Coronary artery (tissue), 2 donors: Measurements from ENCODE around the gene PREP.
"Not testable (repeated sequence)": the region's sequence is repeated elsewhere in the genome, so short reads cannot be mapped to it uniquely, and the experiment has no call there.

Source experiments
- DNase-seq: peaks from one replicate; pipeline ENCODE4 v3.0.0-alpha.2; 2017; ENCODE audit warnings: low spot score
- H3K27ac ChIP-seq, 2 donors: fragments of 200-600 bp; sonication (generic); one replicate each; pipeline ENCODE4 v1.5.1; 2016 to 2019
- H3K4me3 ChIP-seq: fragments of 200-600 bp; sonication (generic); 2 replicates; pipeline ENCODE4 v1.5.1; 2016; ENCODE audit warnings: mild to moderate bottlenecking, moderate library complexity
- TF ChIP-seq, protein P1 (sequence below): fragments of 200-600 bp; sonication (generic); IDR thresholded peaks from one replicate; pipeline ENCODE4 v1.5.1; 2019; ENCODE audit warnings: antibody characterized with exemption

Gene PREP

DNA sequence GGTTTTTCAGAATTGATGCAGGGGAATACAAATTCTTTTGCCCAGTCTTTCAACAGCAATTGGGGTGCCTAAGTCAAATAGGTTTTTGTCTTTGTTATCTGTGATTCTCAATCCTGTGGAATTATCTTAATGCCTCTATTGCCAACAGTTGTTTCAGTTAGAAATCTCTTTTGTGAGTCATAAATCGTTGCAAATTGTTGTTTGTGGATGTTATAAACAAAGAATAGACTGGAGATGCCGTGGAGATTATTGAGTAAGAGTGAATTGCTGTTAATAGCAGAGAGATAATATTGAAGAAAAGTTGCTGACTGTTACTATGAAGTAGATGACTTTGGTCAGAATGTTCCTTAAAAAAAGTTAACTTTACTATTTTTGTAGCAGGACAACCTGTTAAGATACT is 159.4 kb downstream of the PREP start:
- TF ChIP-seq, protein P1, sequence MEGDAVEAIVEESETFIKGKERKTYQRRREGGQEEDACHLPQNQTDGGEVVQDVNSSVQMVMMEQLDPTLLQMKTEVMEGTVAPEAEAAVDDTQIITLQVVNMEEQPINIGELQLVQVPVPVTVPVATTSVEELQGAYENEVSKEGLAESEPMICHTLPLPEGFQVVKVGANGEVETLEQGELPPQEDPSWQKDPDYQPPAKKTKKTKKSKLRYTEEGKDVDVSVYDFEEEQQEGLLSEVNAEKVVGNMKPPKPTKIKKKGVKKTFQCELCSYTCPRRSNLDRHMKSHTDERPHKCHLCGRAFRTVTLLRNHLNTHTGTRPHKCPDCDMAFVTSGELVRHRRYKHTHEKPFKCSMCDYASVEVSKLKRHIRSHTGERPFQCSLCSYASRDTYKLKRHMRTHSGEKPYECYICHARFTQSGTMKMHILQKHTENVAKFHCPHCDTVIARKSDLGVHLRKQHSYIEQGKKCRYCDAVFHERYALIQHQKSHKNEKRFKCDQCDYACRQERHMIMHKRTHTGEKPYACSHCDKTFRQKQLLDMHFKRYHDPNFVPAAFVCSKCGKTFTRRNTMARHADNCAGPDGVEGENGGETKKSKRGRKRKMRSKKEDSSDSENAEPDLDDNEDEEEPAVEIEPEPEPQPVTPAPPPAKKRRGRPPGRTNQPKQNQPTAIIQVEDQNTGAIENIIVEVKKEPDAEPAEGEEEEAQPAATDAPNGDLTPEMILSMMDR = no peak
- no peak overlapping the region for H3K27ac ChIP-seq
- no peak overlapping the region for H3K4me3 ChIP-seq
- DNase-seq = no peak

DNA sequence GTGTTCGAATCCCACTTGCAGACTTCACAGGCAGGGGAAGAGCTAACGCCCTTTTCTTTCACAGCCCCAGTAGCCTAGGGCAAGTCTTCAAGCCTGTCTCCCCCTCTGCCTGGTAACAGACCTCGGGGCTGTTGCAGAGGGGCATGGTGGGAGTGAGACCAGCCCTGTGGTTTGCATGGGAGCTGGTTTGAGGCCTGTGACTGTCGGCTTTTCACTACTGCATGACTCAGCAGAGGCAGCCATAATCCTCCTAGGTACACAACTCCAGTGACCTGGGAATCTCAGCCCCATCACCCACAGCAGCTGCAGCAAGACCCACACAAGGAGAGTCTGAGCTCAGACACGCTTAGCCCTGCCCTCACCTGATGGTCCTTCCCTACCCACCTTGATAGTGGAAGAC is 167.7 kb downstream of the PREP start:
- DNase-seq = no peak
- no peak overlapping the region for H3K4me3 ChIP-seq
- TF ChIP-seq, protein P1 = no peak
- H3K27ac ChIP-seq = no peak overlapping the region

DNA sequence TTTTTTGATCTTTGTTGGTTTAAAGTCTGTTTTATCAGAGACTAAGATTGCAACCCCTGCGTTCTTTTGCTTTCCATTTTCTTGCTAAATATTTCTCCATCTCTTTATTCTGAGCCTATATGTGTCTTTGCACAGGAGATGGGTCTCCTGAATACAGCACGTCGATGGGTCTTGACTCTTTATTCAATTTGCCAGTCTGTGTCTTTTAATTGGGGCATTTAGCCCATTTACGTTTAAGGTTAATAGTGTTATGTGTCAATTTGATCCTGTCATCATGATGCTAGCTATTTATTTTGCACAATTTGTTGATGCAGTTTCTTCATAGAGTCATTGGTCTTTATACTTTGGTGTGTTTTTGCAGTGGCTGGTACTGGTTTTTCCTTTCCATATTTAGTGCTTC is 171.1 kb downstream of the PREP start:
- not testable (repeated sequence) for H3K4me3 ChIP-seq, H3K27ac ChIP-seq, DNase-seq
